Esophagus muscularis mucosa (tissue), 3 donors: ENCODE data around the gene GLS2.

Experiments used
- POLR2A ChIP-seq: fragments of 450-650 bp; IDR thresholded peaks from one replicate; pipeline ENCODE4 v1.6.1; 2017; ENCODE audit warnings: antibody characterized with exemption, moderate library complexity, mild to moderate bottlenecking, low read depth
- POLR2AphosphoS5 ChIP-seq, 2 donors: sonication (generic); formaldehyde crosslinking; IDR thresholded peaks; one replicate each; pipeline ENCODE4 v1.6.1; 2017; ENCODE audit warnings: antibody characterized with exemption in 2 of 2
- TF ChIP-seq, protein P1 (sequence below), 3 experiments: fragments of 200-600 bp in 2 of 3; fragments of 450-650 bp in 1 of 3; sonication (generic) in 2 of 3; IDR thresholded peaks; one replicate each; pipeline ENCODE4 v1.5.1; 2017 to 2019; ENCODE audit warnings: antibody characterized with exemption in 3 of 3, mild to moderate bottlenecking in 2 of 3, moderate library complexity in 1 of 3

- TF ChIP-seq, protein P1, sequence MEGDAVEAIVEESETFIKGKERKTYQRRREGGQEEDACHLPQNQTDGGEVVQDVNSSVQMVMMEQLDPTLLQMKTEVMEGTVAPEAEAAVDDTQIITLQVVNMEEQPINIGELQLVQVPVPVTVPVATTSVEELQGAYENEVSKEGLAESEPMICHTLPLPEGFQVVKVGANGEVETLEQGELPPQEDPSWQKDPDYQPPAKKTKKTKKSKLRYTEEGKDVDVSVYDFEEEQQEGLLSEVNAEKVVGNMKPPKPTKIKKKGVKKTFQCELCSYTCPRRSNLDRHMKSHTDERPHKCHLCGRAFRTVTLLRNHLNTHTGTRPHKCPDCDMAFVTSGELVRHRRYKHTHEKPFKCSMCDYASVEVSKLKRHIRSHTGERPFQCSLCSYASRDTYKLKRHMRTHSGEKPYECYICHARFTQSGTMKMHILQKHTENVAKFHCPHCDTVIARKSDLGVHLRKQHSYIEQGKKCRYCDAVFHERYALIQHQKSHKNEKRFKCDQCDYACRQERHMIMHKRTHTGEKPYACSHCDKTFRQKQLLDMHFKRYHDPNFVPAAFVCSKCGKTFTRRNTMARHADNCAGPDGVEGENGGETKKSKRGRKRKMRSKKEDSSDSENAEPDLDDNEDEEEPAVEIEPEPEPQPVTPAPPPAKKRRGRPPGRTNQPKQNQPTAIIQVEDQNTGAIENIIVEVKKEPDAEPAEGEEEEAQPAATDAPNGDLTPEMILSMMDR (IDR thresholded peaks at IDR 0.05): no peak
- TF ChIP-seq POLR2A (no peak), POLR2AphosphoS5 (IDR thresholded peaks at IDR 0.05) (no peak)
Measured at GRCh38 chr12:56479625-56480024, 8.3 kb downstream of the GLS2 start.
